ENCODE data around the gene MAN2B1. TPM values are rescaled to one million over a fixed set of nuclear protein-coding genes. Genes with fewer than 3 reads are reported as not detected.

MAN2B1 gene
- total RNA-seq, 1 donor from 2014 or later: 105 TPM

GRCh38 chr19:12656899-12657571 lies 9.5 kb downstream of the MAN2B1 start:
- Mint-ChIP-seq H3K27me3 (ENCODE audit: low read depth, unreplicated experiment) (no peaks in the 10 kb centered on the region), H3K4me3 (ENCODE audit: unreplicated experiment) (no peak overlapping the region), H3K27ac (ENCODE audit: unreplicated experiment) (no peak overlapping the region), H3K4me1 (ENCODE audit: low read depth, unreplicated experiment) (no peaks in the 10 kb centered on the region), H3K36me3 (ENCODE audit: low read depth, unreplicated experiment) (peaks cover 28% of the 10 kb centered on the region), H3K9me3 (ENCODE audit: unreplicated experiment) (no peaks in the 10 kb centered on the region)
- peaks cover 14% of the 10 kb centered on the region for H3K36me3 ChIP-seq (ENCODE audit: insufficient read depth, low read length)
- no peak overlapping the region for H2AFZ ChIP-seq (ENCODE audit: low read depth, low read length)
- H4K20me1 ChIP-seq (ENCODE audit: insufficient read depth, low read length): no peaks in the 10 kb centered on the region
- no peak overlapping the region for H3K4me2 ChIP-seq (ENCODE audit: low read length)
- no peak overlapping the region for H3K9ac ChIP-seq (ENCODE audit: low read length)
- H3K27me3 ChIP-seq (ENCODE audit: insufficient read depth, low read length): no peaks in the 10 kb centered on the region
- FAIRE-seq (no peak), DNase-seq (ENCODE audit: low read depth) (no peak)
- H3K27ac ChIP-seq (ENCODE audit: low read depth, low read length): no peak overlapping the region
- H3K9me3 ChIP-seq (ENCODE audit: insufficient read depth, low read depth, low read length): no peaks in the 10 kb centered on the region
- no peak overlapping the region for H3K4me3 ChIP-seq (ENCODE audit: insufficient read depth, low read depth, low read length)
- H3K4me1 ChIP-seq (ENCODE audit: insufficient read depth, low read length): no peaks in the 10 kb centered on the region
- no peaks in the 10 kb centered on the region for H3K79me2 ChIP-seq (ENCODE audit: insufficient read depth, low read length)
- no peak for TF ChIP-seq CTCF (IDR thresholded peaks at IDR 0.05; ENCODE audit: insufficient read depth, low read depth, low read length)
- no peak for TF ChIP-seq EZH2 (IDR thresholded peaks at IDR 0.05; ENCODE audit: insufficient read depth, low read length)

- Histone ChIP-seq H3K27ac (ENCODE audit: low read depth, low read length) (no peak overlapping the region), H3K4me2 (ENCODE audit: low read length) (no peak overlapping the region), H4K20me1 (ENCODE audit: insufficient read depth, low read length) (no peaks in the 10 kb centered on the region), H3K36me3 (ENCODE audit: insufficient read depth, low read length) (peaks cover 13% of the 10 kb centered on the region), H3K9ac (ENCODE audit: low read length) (no peak overlapping the region), H2AFZ (ENCODE audit: low read depth, low read length) (no peak overlapping the region), H3K4me3 (ENCODE audit: insufficient read depth, low read depth, low read length) (no peak overlapping the region), H3K27me3 (ENCODE audit: insufficient read depth, low read length) (no peaks in the 10 kb centered on the region), H3K79me2 (ENCODE audit: insufficient read depth, low read length) (no peaks in the 10 kb centered on the region), H3K9me3 (ENCODE audit: insufficient read depth, low read depth, low read length) (no peaks in the 10 kb centered on the region), H3K4me1 (ENCODE audit: insufficient read depth, low read length) (no peaks in the 10 kb centered on the region)
- Mint-ChIP-seq H3K9me3 (ENCODE audit: unreplicated experiment) (no peaks in the 10 kb centered on the region), H3K27ac (ENCODE audit: unreplicated experiment) (no peak overlapping the region), H3K4me1 (ENCODE audit: low read depth, unreplicated experiment) (no peaks in the 10 kb centered on the region), H3K4me3 (ENCODE audit: unreplicated experiment) (no peak overlapping the region), H3K27me3 (ENCODE audit: low read depth, unreplicated experiment) (no peaks in the 10 kb centered on the region), H3K36me3 (ENCODE audit: low read depth, unreplicated experiment) (peaks cover 33% of the 10 kb centered on the region)
- no peak for TF ChIP-seq CTCF (IDR thresholded peaks at IDR 0.05; ENCODE audit: insufficient read depth, low read depth, low read length)
- no peak for TF ChIP-seq EZH2 (IDR thresholded peaks at IDR 0.05; ENCODE audit: insufficient read depth, low read length)
- FAIRE-seq: no peak
- DNase-seq (ENCODE audit: low read depth): no peak
Observed at GRCh38 chr19:12655546-12655945, 11.0 kb downstream of the MAN2B1 start.

- Mint-ChIP-seq H3K36me3 (ENCODE audit: low read depth, unreplicated experiment) (peaks cover 33% of the 10 kb centered on the region), H3K27me3 (ENCODE audit: low read depth, unreplicated experiment) (no peaks in the 10 kb centered on the region)
Observed at GRCh38 chr19:12652219-12652618, 14.3 kb downstream of the MAN2B1 start.

More at GRCh38 chr19:12652219-12652618, 14.3 kb downstream of the MAN2B1 start:
- no peak overlapping the region for H3K4me2 ChIP-seq (ENCODE audit: low read length)
- H3K27ac ChIP-seq (ENCODE audit: low read depth, low read length): no peak overlapping the region
- no peaks in the 10 kb centered on the region for H3K4me1 Mint-ChIP-seq (ENCODE audit: low read depth, unreplicated experiment)
- H3K27ac Mint-ChIP-seq (ENCODE audit: unreplicated experiment): no peak overlapping the region
- TF ChIP-seq CTCF (IDR thresholded peaks at IDR 0.05; ENCODE audit: insufficient read depth, low read depth, low read length): no peak
- TF ChIP-seq EZH2 (IDR thresholded peaks at IDR 0.05; ENCODE audit: insufficient read depth, low read length): no peak
- no peaks in the 10 kb centered on the region for H3K79me2 ChIP-seq (ENCODE audit: insufficient read depth, low read length)
- H3K36me3 ChIP-seq (ENCODE audit: insufficient read depth, low read length): peaks cover 9% of the 10 kb centered on the region
- no peak overlapping the region for H3K4me3 ChIP-seq (ENCODE audit: insufficient read depth, low read depth, low read length)
- no peaks in the 10 kb centered on the region for H4K20me1 ChIP-seq (ENCODE audit: insufficient read depth, low read length)
- H3K9me3 ChIP-seq (ENCODE audit: insufficient read depth, low read depth, low read length): no peaks in the 10 kb centered on the region
- FAIRE-seq (no peak), DNase-seq (ENCODE audit: low read depth) (no peak)
- no peak overlapping the region for H2AFZ ChIP-seq (ENCODE audit: low read depth, low read length)
- H3K9ac ChIP-seq (ENCODE audit: low read length): no peak overlapping the region
- H3K9me3 Mint-ChIP-seq (ENCODE audit: unreplicated experiment): no peaks in the 10 kb centered on the region
- no peak overlapping the region for H3K4me3 Mint-ChIP-seq (ENCODE audit: unreplicated experiment)
- H3K4me1 ChIP-seq (ENCODE audit: insufficient read depth, low read length): no peaks in the 10 kb centered on the region
- H3K27me3 ChIP-seq (ENCODE audit: insufficient read depth, low read length): no peaks in the 10 kb centered on the region
